ENCODE results near the gene PARP9. TPM values are rescaled to one million over a fixed set of nuclear protein-coding genes. Genes with fewer than 3 reads are reported as not detected.

Gene PARP9
- total and polyA plus RNA-seq, 2 donors (not counting 1 experiment from before 2014, with no cell fraction given): 19.6 to 31.2 TPM

DNA sequence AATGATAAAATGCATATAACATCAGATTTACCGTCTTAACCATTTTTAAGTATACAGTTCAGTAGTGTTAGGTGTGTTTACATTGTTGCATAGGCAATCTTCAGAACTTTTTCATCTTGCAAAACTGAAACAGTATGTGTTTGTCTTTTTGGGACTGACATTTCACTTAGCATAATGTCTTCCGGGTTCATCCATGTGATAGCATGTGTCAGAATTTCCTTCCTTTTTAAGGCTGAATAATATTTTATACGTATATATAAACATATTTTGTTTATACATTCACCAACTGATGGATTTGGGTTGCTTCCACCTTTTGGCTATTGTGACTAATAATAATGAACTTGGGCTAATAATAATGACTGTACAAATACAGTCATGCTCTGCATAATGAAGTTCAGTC, 16.4 kb upstream of the PARP9 start:
- H3K9me3 Mint-ChIP-seq (ENCODE audit: insufficient read depth): no peaks in the 10 kb centered on the region
- Histone ChIP-seq H3K79me2 (ENCODE audit: control insufficient read depth, insufficient read depth, low read length) (peaks cover 85% of the 10 kb centered on the region), H2AFZ (ENCODE audit: insufficient read depth, low read depth, low read length, poor library complexity, severe bottlenecking) (no peak overlapping the region), H3K9ac (ENCODE audit: low read length) (no peak overlapping the region), H3K4me1 (ENCODE audit: control insufficient read depth in 2 of 2, insufficient read depth in 2 of 2, low read length in 2 of 2) (peaks cover 22 to 39% of the 10 kb centered on the region in 2 donors), H3K4me3 (ENCODE audit: control extremely low read depth in 1 of 5, extremely low read depth in 1 of 5, insufficient read depth in 1 of 5, low read depth in 2 of 5, low read length in 4 of 5) (no peak overlapping the region), H3K27ac (ENCODE audit: low read length in 2 of 2) (peak overlapping the region in 1 of 2 donors; percentile 51), H3K36me3 (replicated peaks in 1 of 2; ENCODE audit: control extremely low read depth in 1 of 2, control insufficient read depth in 1 of 2, extremely low read depth in 1 of 2, insufficient read depth in 2 of 2, low read length in 1 of 2) (peaks cover 2 to 31% of the 10 kb centered on the region in 2 experiments), H3K4me2 (replicated peaks; ENCODE audit: low read depth, low read length, poor library complexity, severe bottlenecking) (peak overlapping the region; percentile 39), H3K27me3 (replicated peaks in 1 of 4; ENCODE audit: control extremely low read depth in 1 of 4, control insufficient read depth in 3 of 4, insufficient read depth in 4 of 4, low read length in 3 of 4) (no peaks in the 10 kb centered on the region), H4K20me1 (ENCODE audit: control insufficient read depth, insufficient read depth, low read length, poor library complexity, severe bottlenecking) (no peaks in the 10 kb centered on the region), H3K9me3 (ENCODE audit: control extremely low read depth in 1 of 3, control insufficient read depth in 2 of 3, insufficient read depth in 1 of 3, low read length in 2 of 3) (peaks cover 4 to 22% (median 12%) of the 10 kb centered on the region in 3 donors)
- POLR2A ChIA-PET: no interaction called here
- TF ChIP-seq EZH2 (IDR thresholded peaks at IDR 0.05; ENCODE audit: borderline replicate concordance, insufficient read depth, low read depth, low read length, poor library complexity, severe bottlenecking): no peak
- TF ChIP-seq, protein P1, sequence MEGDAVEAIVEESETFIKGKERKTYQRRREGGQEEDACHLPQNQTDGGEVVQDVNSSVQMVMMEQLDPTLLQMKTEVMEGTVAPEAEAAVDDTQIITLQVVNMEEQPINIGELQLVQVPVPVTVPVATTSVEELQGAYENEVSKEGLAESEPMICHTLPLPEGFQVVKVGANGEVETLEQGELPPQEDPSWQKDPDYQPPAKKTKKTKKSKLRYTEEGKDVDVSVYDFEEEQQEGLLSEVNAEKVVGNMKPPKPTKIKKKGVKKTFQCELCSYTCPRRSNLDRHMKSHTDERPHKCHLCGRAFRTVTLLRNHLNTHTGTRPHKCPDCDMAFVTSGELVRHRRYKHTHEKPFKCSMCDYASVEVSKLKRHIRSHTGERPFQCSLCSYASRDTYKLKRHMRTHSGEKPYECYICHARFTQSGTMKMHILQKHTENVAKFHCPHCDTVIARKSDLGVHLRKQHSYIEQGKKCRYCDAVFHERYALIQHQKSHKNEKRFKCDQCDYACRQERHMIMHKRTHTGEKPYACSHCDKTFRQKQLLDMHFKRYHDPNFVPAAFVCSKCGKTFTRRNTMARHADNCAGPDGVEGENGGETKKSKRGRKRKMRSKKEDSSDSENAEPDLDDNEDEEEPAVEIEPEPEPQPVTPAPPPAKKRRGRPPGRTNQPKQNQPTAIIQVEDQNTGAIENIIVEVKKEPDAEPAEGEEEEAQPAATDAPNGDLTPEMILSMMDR (IDR thresholded peaks at IDR 0.05): no peak
- H3K4me3 Mint-ChIP-seq: peak overlapping the region; percentile 53
- H3K27ac Mint-ChIP-seq: peak overlapping the region; percentile 75
- no CpG with 5 or more reads among the region's 3 CpGs for WGBS (ENCODE audit: insufficient coverage)
- CTCF ChIA-PET: interaction anchor here (1.0 kb wide), 1 partner anchor 20 kb away, joined by 3 read pairs; no protein-coding TSS in a partner anchor
- ATAC-seq (ENCODE audit: low read depth) (no peak), DNase-seq (no peak)
- intact Hi-C loops (cut with micrococcal nuclease): no loop called here
- H3K27me3 Mint-ChIP-seq: no peaks in the 10 kb centered on the region
- peaks cover 67% of the 10 kb centered on the region for H3K4me1 Mint-ChIP-seq

DNA sequence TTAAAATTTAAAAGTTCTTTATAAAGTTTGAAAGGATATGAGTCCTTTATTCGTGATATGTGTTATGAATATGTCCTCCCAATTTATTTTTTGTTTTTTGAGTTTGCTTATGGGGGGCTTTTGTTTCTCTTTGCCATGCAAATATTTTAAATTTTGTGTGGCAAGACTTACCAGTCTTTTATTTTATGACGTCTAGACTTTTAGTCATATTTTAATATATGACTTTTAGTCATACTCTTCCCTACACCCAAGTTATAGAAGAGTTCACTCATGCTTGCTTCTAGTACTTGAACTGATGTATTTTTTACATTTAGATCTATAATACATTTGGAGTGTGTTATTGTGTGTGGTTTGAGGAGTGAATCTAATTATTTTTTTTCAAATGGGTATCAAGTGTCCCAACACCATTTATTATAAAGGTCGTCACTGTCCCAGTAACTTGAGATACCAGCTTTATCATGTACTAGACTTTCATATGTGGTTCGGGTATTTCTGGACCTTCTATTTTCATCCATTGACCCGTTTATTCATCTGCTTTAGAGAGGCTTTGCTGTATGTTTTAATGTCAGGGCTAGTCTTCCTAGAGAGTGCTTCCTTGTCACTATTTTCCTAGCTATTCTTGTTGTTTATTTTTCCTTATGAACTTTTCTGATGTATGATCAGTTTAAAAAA, 14.1 kb upstream of the PARP9 start:
- ATAC-seq (ENCODE audit: low read depth): no peak
- Histone ChIP-seq H3K4me1 (ENCODE audit: control insufficient read depth in 2 of 2, insufficient read depth in 2 of 2, low read length in 2 of 2) (peaks cover 43 to 57% of the 10 kb centered on the region in 2 donors), H3K4me3 (ENCODE audit: control extremely low read depth in 1 of 5, extremely low read depth in 1 of 5, insufficient read depth in 1 of 5, low read depth in 2 of 5, low read length in 4 of 5) (peak overlapping the region; percentile 53 to 91 (median 88)), H3K4me2 (replicated peaks; ENCODE audit: low read depth, low read length, poor library complexity, severe bottlenecking) (peak overlapping the region; percentile 79), H3K27me3 (replicated peaks in 1 of 4; ENCODE audit: control extremely low read depth in 1 of 4, control insufficient read depth in 3 of 4, insufficient read depth in 4 of 4, low read length in 3 of 4) (no peaks in the 10 kb centered on the region), H2AFZ (ENCODE audit: insufficient read depth, low read depth, low read length, poor library complexity, severe bottlenecking) (peak overlapping the region; percentile 85), H3K9me3 (ENCODE audit: control extremely low read depth in 1 of 3, control insufficient read depth in 2 of 3, insufficient read depth in 1 of 3, low read length in 2 of 3) (peaks cover 3 to 17% (median 9%) of the 10 kb centered on the region in 3 donors), H3K36me3 (replicated peaks in 1 of 2; ENCODE audit: control extremely low read depth in 1 of 2, control insufficient read depth in 1 of 2, extremely low read depth in 1 of 2, insufficient read depth in 2 of 2, low read length in 1 of 2) (peaks cover 4 to 15% of the 10 kb centered on the region in 2 experiments), H3K27ac (ENCODE audit: low read length in 2 of 2) (peak overlapping the region; percentile 95 to 97), H3K9ac (ENCODE audit: low read length) (peak overlapping the region; percentile 96), H4K20me1 (ENCODE audit: control insufficient read depth, insufficient read depth, low read length, poor library complexity, severe bottlenecking) (no peaks in the 10 kb centered on the region), H3K79me2 (ENCODE audit: control insufficient read depth, insufficient read depth, low read length) (peaks cover 83% of the 10 kb centered on the region)
- TF ChIP-seq EZH2 (IDR thresholded peaks at IDR 0.05; ENCODE audit: borderline replicate concordance, insufficient read depth, low read depth, low read length, poor library complexity, severe bottlenecking): no peak
- TF ChIP-seq, protein P1 (IDR thresholded peaks at IDR 0.05): no peak
- Mint-ChIP-seq H3K4me3 (peak overlapping the region; percentile 100), H3K27ac (peak overlapping the region; percentile 100), H3K9me3 (ENCODE audit: insufficient read depth) (no peaks in the 10 kb centered on the region), H3K4me1 (peaks cover 70% of the 10 kb centered on the region), H3K27me3 (no peaks in the 10 kb centered on the region)
- CTCF ChIA-PET: interaction anchor here (0.8 to 5.9 kb wide), 8 partner anchors 9 to 110 kb away, joined by 3 to 34 read pairs (median 4); partner anchors contain the start of genes DTX3L, PARP14 and PARP9
- POLR2A ChIA-PET: interaction anchor here (0.8 to 2.8 kb wide), 6 partner anchors 9 to 101 kb away, joined by 3 to 15 read pairs (median 4); partner anchors contain the start of gene PARP14
- WGBS (ENCODE audit: insufficient coverage): no CpG with 5 or more reads among the region's 5 CpGs
- DNase-seq: peak; percentile 41
- intact Hi-C loops (cut with micrococcal nuclease): loop anchor here (5.0 kb wide), 1 partner anchor 576 kb away; no protein-coding TSS in a partner anchor

All from B cell (primary cell).